GM18508 (cell line): ENCODE results near the gene GRPEL1.
A peak's percentile ranks its signal among the peaks of the same experiment; 100 is the strongest.
"Not testable (repeated sequence)": the region's sequence is repeated elsewhere in the genome, so short reads cannot be mapped to it uniquely, and the experiment has no call there.

Experiments
- ATAC-seq: cut with Tn5 transposase; IDR thresholded peaks from one replicate; pipeline ENCODE4 v1.9.1; 2021; ENCODE audit warnings: moderate number of reproducible peaks; ENCODE audit not compliant: insufficient read depth, unreplicated experiment

Gene GRPEL1

GRCh38 chr4:7067452-7068278, at the start of gene GRPEL1:
TSS of gene GRPEL1 (minus strand) at chr4:7068064. CDS start at chr4:7068032, 32 bp downstream.
- peak; percentile 85 for ATAC-seq

- ATAC-seq: no peak
Measured at GRCh38 chr4:7116705-7117104, 48.8 kb upstream of the GRPEL1 start.

GRCh38 chr4:7115557-7116340, 47.9 kb upstream of the GRPEL1 start:
- no peak for ATAC-seq

GRCh38 chr4:7112656-7113055, 44.8 kb upstream of the GRPEL1 start:
- ATAC-seq: no peak

GRCh38 chr4:7111441-7111840, 43.6 kb upstream of the GRPEL1 start:
- no peak for ATAC-seq

GRCh38 chr4:7110546-7110945, 42.7 kb upstream of the GRPEL1 start:
- no peak for ATAC-seq

GRCh38 chr4:7109169-7109568, 41.3 kb upstream of the GRPEL1 start:
- no peak for ATAC-seq

GRCh38 chr4:7108660-7109059, 40.8 kb upstream of the GRPEL1 start:
- ATAC-seq: no peak

- no peak for ATAC-seq
Measured at GRCh38 chr4:7108046-7108625, 40.3 kb upstream of the GRPEL1 start.

GRCh38 chr4:7107166-7107905, 39.5 kb upstream of the GRPEL1 start:
- ATAC-seq: no peak

- no peak for ATAC-seq
Measured at GRCh38 chr4:7105276-7105675, 37.4 kb upstream of the GRPEL1 start.

GRCh38 chr4:7104366-7105031, 36.6 kb upstream of the GRPEL1 start:
- ATAC-seq: no peak

GRCh38 chr4:7103607-7104365, 35.9 kb upstream of the GRPEL1 start:
- no peak for ATAC-seq

- peak; percentile 65 for ATAC-seq
Measured at GRCh38 chr4:7103031-7103606, 35.3 kb upstream of the GRPEL1 start.

- not testable (repeated sequence) for ATAC-seq
Measured at GRCh38 chr4:7102516-7102909, 34.6 kb upstream of the GRPEL1 start.

- ATAC-seq: peak; percentile 49
Measured at GRCh38 chr4:7101692-7102515, 34.0 kb upstream of the GRPEL1 start.

- ATAC-seq: no peak
Measured at GRCh38 chr4:7096236-7096635, 28.4 kb upstream of the GRPEL1 start.

- no peak for ATAC-seq
Measured at GRCh38 chr4:7095611-7096155, 27.8 kb upstream of the GRPEL1 start.
